A172 (cell line): ENCODE data around the gene EFNB2. TPM values are rescaled to one million over a fixed set of nuclear protein-coding genes. Genes with fewer than 3 reads are reported as not detected.

Experiments
- DNase-seq: peaks from one replicate; pipeline ENCODE4 v3.0.0-alpha.2; 2015; ENCODE audit warnings: low spot score
- total RNA-seq: library from RNA; depleted of rRNA; stranded (reverse); fragments of >200 nt; shearing (Covaris generic); gene quantifications from 2 replicates; pipeline ENCODE4 v1.2.3, GENCODE V29; 2014; rRNA removed

Gene EFNB2
- total RNA-seq, 1 experiment from 2014 or later = 7.8 TPM

DNA sequence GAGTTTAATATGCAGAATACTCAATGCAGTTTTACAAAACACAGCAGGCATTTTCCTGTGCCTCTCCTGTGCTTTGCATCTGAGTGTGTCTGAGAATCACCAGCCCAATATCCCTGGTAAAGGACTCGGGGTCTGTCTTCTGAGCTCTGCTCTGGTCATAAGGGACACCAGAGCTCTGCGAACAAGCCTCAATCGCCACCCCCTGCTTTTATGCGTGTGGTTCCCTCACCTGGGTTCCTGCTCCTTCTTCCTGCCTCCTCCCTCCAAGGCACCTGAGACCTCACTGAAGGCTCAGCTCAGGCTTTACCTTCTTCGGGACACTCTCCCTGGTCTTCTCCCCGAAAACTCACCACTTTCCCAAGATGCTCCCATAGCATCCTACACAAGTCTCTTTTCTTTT is 84.5 kb downstream of the EFNB2 start:
- DNase-seq = no peak

DNA sequence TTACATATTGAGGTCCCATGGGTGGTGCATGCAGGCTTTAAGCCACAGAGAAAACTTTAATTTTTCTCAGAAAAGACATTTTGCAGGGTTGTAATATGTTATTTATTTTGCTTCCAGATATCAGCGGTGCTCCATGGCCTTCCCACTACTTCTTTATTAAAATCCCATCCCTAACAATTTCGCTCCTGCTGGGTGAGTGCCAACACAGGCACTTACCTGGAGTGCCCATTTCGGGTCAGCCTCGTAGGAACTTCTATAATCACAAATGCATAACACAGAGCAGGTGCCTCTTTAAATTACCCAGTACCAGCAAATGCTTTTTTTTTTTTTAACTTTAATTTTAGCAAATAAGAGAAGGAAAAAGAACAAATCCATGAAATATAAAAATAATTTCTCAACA is 86.4 kb downstream of the EFNB2 start:
- no peak for DNase-seq

GRCh38 chr13:106445996-106446395 is 89.5 kb downstream of the EFNB2 start:
- DNase-seq = no peak

GRCh38 chr13:106443607-106444322 is 91.7 kb downstream of the EFNB2 start:
- no peak for DNase-seq

- DNase-seq = no peak
These were observed 94.6 kb downstream of the EFNB2 start for GRCh38 chr13:106440866-106441265.

Other genes starting within 250 kb of the EFNB2 start
- 35.9 and 41.8 TPM in 2 replicates for gene ARGLU1, start 32.5 kb upstream of the EFNB2 start, total RNA-seq